HAP-1 (cell line): ENCODE measurements around the gene ABI3BP.

Source experiments
- DNase-seq, 2 experiments: peaks; one replicate each; pipeline ENCODE4 v3.0.0-alpha.2; 2016 to 2020; ENCODE audit warnings: low spot score in 2 of 2
- H3K27me3 ChIP-seq: fragments of 250-450 bp; sonication (Bioruptor Pico); 2 replicates; pipeline ENCODE4 v1.5.1; 2020; ENCODE audit warnings: low read depth, mild to moderate bottlenecking, moderate library complexity
- H3K36me3 ChIP-seq: fragments of 250-450 bp; sonication (Bioruptor Pico); replicated peaks from 2 replicates; pipeline ENCODE4 v1.5.1; 2020; ENCODE audit warnings: mild to moderate bottlenecking
- H3K4me1 ChIP-seq: fragments of 250-450 bp; sonication (Bioruptor Pico); 2 replicates; pipeline ENCODE4 v1.5.1; 2020; ENCODE audit warnings: mild to moderate bottlenecking
- H3K4me3 ChIP-seq: fragments of 250-450 bp; sonication (Bioruptor Pico); 2 replicates; pipeline ENCODE4 v1.5.1; 2020; ENCODE audit warnings: mild to moderate bottlenecking, moderate library complexity
- H3K9me3 ChIP-seq: fragments of 250-450 bp; sonication (Bioruptor Pico); 2 replicates; pipeline ENCODE4 v1.5.1; 2020; ENCODE audit warnings: mild to moderate bottlenecking, moderate library complexity
- in situ Hi-C: fragments of 300-500 bp; cut with MboI; formaldehyde crosslinking; loops from 3 replicates; pipeline ENCODE4 v1.14.3; 2020; ENCODE audit warnings: low sequenced_read_pairs, inconsistent platforms, mixed read lengths

The ABI3BP gene

DNA sequence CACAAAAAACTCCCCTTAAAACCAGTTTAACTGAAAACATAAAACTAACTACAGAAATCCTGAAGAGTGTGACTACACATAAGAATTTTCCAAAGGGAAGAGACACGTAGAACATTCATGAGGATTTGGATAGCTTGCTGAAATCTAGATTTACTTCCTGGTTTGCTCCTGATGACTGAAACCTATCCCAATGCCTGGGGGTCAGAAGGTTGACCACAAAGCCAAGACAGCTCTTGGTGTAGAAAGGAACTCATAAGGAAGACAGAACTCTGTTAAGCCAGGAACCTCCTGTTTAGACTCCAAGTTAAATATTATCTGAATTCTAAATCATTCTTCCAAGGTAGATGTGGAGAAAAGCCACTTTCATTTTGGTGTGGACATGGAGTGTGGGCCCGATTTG lies 191.1 kb downstream of the ABI3BP start:
- H3K4me1 ChIP-seq = no peaks in the 10 kb centered on the region
- H3K27me3 ChIP-seq = peaks cover 8% of the 10 kb centered on the region
- H3K9me3 ChIP-seq = no peaks in the 10 kb centered on the region
- no peak for DNase-seq
- no peaks in the 10 kb centered on the region for H3K36me3 ChIP-seq
- in situ Hi-C loops = no loop called here
- H3K4me3 ChIP-seq = no peak overlapping the region

DNA sequence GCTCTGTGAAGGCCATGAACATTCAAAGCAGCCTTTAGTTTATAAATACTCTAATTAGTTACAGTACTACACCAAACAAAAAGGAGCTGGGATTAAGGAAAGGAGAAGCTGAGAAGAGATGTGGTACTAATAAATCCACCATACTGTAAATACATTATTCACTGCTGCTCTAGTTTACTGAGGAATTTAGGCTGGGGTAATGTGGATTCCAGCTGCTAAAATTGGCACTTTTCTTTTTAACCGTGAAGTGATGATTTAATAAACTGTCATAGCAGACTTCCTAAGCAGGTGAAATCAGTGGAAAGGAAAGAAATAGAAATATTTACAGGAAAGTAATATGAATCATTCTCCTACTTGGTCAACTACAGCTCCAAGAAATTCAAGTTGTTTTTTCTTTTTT lies 195.2 kb downstream of the ABI3BP start:
- no peaks in the 10 kb centered on the region for H3K9me3 ChIP-seq
- no peak for DNase-seq
- 0 out of 2 replicates have a peak, but pooled peaks cover 5% of the 10 kb centered on the region for H3K27me3 ChIP-seq
- no peak overlapping the region for H3K4me3 ChIP-seq
- no peaks in the 10 kb centered on the region for H3K4me1 ChIP-seq
- H3K36me3 ChIP-seq = no peaks in the 10 kb centered on the region
- in situ Hi-C loops = no loop called here

DNA sequence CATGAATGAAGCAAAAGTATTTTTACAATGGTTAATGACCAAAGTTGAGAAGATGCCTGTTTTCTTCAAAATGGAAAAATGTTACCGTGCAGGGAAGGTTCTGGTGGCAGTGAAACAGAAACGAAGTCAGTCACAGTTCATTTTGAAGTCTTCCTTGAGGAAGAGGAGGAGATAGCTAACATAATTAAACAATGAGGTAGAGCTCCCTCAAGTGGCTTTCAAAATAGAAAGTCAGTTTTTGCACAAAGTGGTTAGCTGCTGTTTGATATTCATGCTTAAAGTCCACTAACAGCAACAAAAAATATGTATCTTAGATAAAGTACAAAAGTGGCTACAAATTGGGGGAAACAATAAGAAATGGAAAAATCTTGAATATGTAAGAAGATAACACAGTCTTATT lies 196.7 kb downstream of the ABI3BP start:
- Histone ChIP-seq H3K4me3 (no peak overlapping the region), H3K27me3 (peaks cover 7% of the 10 kb centered on the region; the same call in 1 of the 2 replicates), H3K36me3 (no peaks in the 10 kb centered on the region), H3K9me3 (no peaks in the 10 kb centered on the region), H3K4me1 (no peaks in the 10 kb centered on the region)
- peak in 1 of 2 experiments; percentile 11 for DNase-seq
- in situ Hi-C loops = no loop called here

- in situ Hi-C loops = no loop called here
- no peaks in the 10 kb centered on the region for H3K9me3 ChIP-seq
- no peaks in the 10 kb centered on the region for H3K4me1 ChIP-seq
- DNase-seq = no peak
- H3K4me3 ChIP-seq = no peak overlapping the region
- H3K36me3 ChIP-seq = no peaks in the 10 kb centered on the region
- peaks cover 10% of the 10 kb centered on the region; the same call in 1 of the 2 replicates for H3K27me3 ChIP-seq
Measured at GRCh38 chr3:100789579-100789978, 203.6 kb downstream of the ABI3BP start.

DNA sequence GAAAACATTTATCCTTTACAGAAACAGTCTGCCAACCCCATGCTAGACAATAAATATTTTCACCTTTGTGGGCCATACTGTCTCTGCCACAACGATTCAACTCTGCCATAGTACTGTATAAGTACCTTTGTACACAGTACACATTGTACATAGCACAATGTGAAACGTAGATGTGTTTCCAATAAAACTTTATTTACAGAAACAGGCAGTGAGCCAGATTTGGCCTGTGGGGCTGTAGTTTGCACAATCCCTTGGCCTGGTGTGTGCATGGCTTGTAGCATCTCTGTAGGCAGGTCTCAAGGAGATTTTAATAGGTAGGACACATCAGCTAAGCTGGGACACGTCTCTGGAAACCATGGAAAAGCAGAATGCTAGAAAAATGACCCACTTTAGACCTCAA lies 209.6 kb downstream of the ABI3BP start:
- Histone ChIP-seq H3K4me3 (no peak overlapping the region), H3K27me3 (no peaks in the 10 kb centered on the region), H3K9me3 (no peaks in the 10 kb centered on the region), H3K4me1 (no peaks in the 10 kb centered on the region), H3K36me3 (no peaks in the 10 kb centered on the region)
- in situ Hi-C loops = no loop called here
- no peak for DNase-seq

- Histone ChIP-seq H3K27me3 (no peaks in the 10 kb centered on the region), H3K36me3 (no peaks in the 10 kb centered on the region), H3K9me3 (no peaks in the 10 kb centered on the region), H3K4me1 (no peaks in the 10 kb centered on the region), H3K4me3 (no peak overlapping the region)
- in situ Hi-C loops = no loop called here
- peak in 1 of 2 experiments; percentile 10 for DNase-seq
Measured at GRCh38 chr3:100782906-100783305, 210.3 kb downstream of the ABI3BP start.

DNA sequence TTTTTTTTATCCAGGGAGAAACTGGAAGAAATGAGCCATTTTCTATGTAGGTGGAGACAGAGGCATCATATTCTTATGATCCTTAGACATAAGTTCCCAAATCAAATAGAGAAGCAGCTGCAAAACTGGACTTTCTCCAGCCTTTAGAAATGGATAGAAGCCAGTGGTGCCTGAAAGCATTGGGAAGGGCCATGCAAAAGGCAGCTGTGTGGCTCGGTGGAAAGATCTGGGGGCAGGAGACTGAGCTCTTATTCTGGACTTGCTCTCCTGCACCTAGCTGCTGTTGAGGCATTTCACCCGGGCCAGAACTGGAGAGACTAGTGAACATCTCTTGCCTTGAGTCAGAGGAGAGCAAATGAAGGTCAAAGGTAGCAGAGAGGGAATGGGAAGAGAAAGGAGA lies 210.9 kb downstream of the ABI3BP start:
- in situ Hi-C loops = no loop called here
- Histone ChIP-seq H3K36me3 (no peaks in the 10 kb centered on the region), H3K4me3 (no peak overlapping the region), H3K27me3 (no peaks in the 10 kb centered on the region), H3K9me3 (no peaks in the 10 kb centered on the region), H3K4me1 (no peaks in the 10 kb centered on the region)
- DNase-seq = no peak

- DNase-seq = no peak
- no peaks in the 10 kb centered on the region for H3K9me3 ChIP-seq
- H3K4me3 ChIP-seq = no peak overlapping the region
- H3K4me1 ChIP-seq = no peaks in the 10 kb centered on the region
- no peaks in the 10 kb centered on the region for H3K27me3 ChIP-seq
- in situ Hi-C loops = no loop called here
- H3K36me3 ChIP-seq = no peaks in the 10 kb centered on the region
Measured at GRCh38 chr3:100781301-100781700, 211.9 kb downstream of the ABI3BP start.

DNA sequence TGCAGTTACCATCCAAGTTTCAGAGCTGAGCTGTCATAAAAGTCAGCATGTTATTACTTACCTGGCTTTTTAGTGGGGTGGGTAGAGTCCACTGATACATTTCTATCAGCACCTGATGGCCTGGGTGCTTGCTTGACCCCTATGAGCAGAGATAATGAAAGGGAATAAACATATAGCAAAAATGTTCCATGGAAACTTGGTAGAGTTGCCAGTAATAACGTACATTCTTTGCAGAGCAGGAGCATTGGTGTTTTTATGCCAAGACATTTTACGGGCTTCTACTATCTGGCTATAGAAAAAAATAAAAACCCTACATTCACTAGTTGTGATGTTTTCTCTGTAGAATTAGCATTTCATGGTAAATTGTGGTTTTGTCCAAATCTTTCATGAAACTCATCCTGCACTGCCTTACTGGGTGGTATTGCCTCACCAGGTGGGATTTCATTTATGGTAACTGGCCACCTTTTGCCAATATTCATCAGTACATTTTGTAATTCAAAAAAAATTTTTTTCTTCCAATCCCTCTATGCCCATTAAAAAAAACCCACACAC lies 213.1 kb downstream of the ABI3BP start:
- in situ Hi-C loops = no loop called here

GRCh38 chr3:100779480-100779879 lies 213.7 kb downstream of the ABI3BP start:
- H3K4me1 ChIP-seq = no peaks in the 10 kb centered on the region
- H3K36me3 ChIP-seq = no peaks in the 10 kb centered on the region
- H3K27me3 ChIP-seq = no peaks in the 10 kb centered on the region
- in situ Hi-C loops = no loop called here
- H3K9me3 ChIP-seq = no peaks in the 10 kb centered on the region
- DNase-seq = no peak
- H3K4me3 ChIP-seq = no peak overlapping the region

More for the DNA sequence above, 213.1 kb downstream of the ABI3BP start:
- no peaks in the 10 kb centered on the region for H3K4me1 ChIP-seq
- H3K27me3 ChIP-seq = no peaks in the 10 kb centered on the region
- no peaks in the 10 kb centered on the region for H3K36me3 ChIP-seq
- no peak for DNase-seq
- no peaks in the 10 kb centered on the region for H3K9me3 ChIP-seq
- no peak overlapping the region for H3K4me3 ChIP-seq

GRCh38 chr3:100777271-100777670 lies 215.9 kb downstream of the ABI3BP start:
- Histone ChIP-seq H3K27me3 (no peaks in the 10 kb centered on the region), H3K36me3 (no peaks in the 10 kb centered on the region), H3K4me3 (no peak overlapping the region), H3K9me3 (no peaks in the 10 kb centered on the region), H3K4me1 (no peaks in the 10 kb centered on the region)
- no peak for DNase-seq
- in situ Hi-C loops = no loop called here

DNA sequence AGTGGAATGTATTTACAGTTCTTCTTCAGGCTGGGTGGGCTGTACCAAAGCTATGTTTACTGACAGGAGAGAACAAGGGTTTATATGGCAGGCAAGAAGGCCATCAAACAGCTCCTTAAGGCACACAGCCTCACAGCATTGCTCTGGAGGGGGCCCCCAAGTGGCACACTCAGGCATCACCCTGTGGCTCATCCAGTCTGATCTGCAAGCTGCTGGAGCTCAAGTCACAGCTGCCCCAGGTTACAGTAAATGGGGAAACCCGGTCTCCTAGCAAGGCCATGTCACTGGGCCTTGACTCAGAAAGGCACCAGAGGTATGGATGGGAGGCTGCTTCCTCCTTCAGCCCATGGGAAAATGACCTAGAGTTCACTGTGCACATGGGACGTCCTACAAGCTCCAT lies 216.5 kb downstream of the ABI3BP start:
- Histone ChIP-seq H3K4me3 (no peak overlapping the region), H3K9me3 (no peaks in the 10 kb centered on the region), H3K36me3 (no peaks in the 10 kb centered on the region), H3K27me3 (no peaks in the 10 kb centered on the region), H3K4me1 (no peaks in the 10 kb centered on the region)
- peak in 1 of 2 experiments; percentile 17 for DNase-seq
- in situ Hi-C loops = no loop called here

- no peaks in the 10 kb centered on the region for H3K4me1 ChIP-seq
Measured at GRCh38 chr3:100776097-100776729, 217.0 kb downstream of the ABI3BP start.

DNA sequence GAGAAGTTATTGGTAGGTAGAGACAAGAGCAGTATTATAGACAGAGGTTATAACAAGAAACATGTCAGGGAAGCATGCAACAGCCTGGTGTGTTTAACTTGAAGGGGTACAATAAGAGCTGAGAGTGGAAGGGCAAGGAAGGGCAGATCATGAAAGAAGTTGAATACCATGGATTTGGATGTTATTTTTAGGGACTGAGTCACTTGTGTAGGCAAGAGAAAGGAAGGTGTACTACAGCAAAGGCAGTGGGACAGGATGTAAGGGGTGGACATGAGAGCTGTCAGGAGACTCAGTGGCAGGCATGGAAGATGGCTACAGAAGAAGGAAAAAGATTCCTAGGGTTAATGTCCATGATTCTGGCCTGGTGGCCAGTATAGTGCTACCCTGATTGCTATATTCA lies 217.6 kb downstream of the ABI3BP start:
- Histone ChIP-seq H3K36me3 (no peaks in the 10 kb centered on the region), H3K4me1 (no peaks in the 10 kb centered on the region), H3K9me3 (no peaks in the 10 kb centered on the region), H3K27me3 (no peaks in the 10 kb centered on the region), H3K4me3 (no peak overlapping the region)
- in situ Hi-C loops = no loop called here
- DNase-seq = no peak

More at GRCh38 chr3:100776097-100776729, 217.0 kb downstream of the ABI3BP start:
- Histone ChIP-seq H3K36me3 (no peaks in the 10 kb centered on the region), H3K9me3 (no peaks in the 10 kb centered on the region), H3K4me3 (no peak overlapping the region), H3K27me3 (no peaks in the 10 kb centered on the region)
- in situ Hi-C loops = no loop called here
- no peak for DNase-seq

DNA sequence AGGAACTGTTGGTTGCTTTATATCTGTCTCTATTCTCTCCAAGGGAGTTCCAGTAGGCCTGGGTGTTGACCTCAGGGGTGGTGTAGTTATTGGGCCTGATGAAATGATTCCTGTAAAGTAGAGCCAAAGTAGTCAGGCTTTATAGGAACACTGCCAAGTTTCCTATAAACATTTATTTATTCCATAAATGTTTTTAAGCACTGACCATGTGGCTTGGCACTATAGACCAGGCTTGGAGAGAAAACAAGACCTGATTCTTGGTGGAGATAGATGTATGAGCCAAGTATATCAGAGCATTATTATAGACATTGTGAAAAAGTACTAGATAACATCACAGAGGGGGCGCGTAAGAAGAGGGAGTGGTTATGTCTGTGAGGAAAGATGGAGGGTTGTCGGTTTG lies 218.0 kb downstream of the ABI3BP start:
- H3K27me3 ChIP-seq = no peaks in the 10 kb centered on the region
- peaks cover under 1% of the 10 kb centered on the region for H3K4me1 ChIP-seq
- H3K36me3 ChIP-seq = no peaks in the 10 kb centered on the region
- no peak for DNase-seq
- in situ Hi-C loops = no loop called here
- H3K4me3 ChIP-seq = no peak overlapping the region
- no peaks in the 10 kb centered on the region for H3K9me3 ChIP-seq
